Transverse colon (tissue), 4 donors: ENCODE measurements around the gene VAV1. TPM values are rescaled to one million over a fixed set of nuclear protein-coding genes. Genes with fewer than 3 reads are reported as not detected.

Source experiments
- DNase-seq: peaks from one replicate; pipeline ENCODE4 v3.0.0-alpha.2; 2019
- H3K27ac ChIP-seq, 4 donors: fragments of 200-600 bp; sonication (generic); 2 replicates each; pipeline ENCODE4 v1.5.1; 2016 to 2018; ENCODE audit warnings: inconsistent platforms in 4 of 4
- H3K27me3 ChIP-seq: fragments of 200-600 bp; sonication (generic); 2 replicates; pipeline ENCODE4 v1.5.1; 2017; ENCODE audit warnings: inconsistent platforms
- H3K36me3 ChIP-seq, 4 donors: fragments of 200-600 bp; sonication (generic); 2 replicates each; pipeline ENCODE4 v1.5.1; 2017 to 2019; ENCODE audit warnings: inconsistent platforms in 4 of 4
- H3K4me1 ChIP-seq, 4 donors: fragments of 200-600 bp; sonication (generic); 2 replicates each; pipeline ENCODE4 v1.5.1; 2017 to 2020; ENCODE audit warnings: inconsistent platforms in 4 of 4
- H3K4me3 ChIP-seq, 4 donors: fragments of 200-600 bp; sonication (generic); 1 replicate in 1 of 4; 2 replicates in 3 of 4; pipeline versions ENCODE4 v1.5.1 to v1.6.1; 2017 to 2019; ENCODE audit warnings: inconsistent platforms in 4 of 4
- H3K9me3 ChIP-seq, 2 donors: fragments of 200-600 bp; sonication (generic); 2 replicates each; pipeline ENCODE4 v1.5.1; 2017 to 2019; ENCODE audit warnings: inconsistent platforms in 2 of 2
- EP300 ChIP-seq: sonication (generic); formaldehyde crosslinking; IDR thresholded peaks from one replicate; pipeline ENCODE4 v1.6.1; 2017; ENCODE audit warnings: antibody characterized with exemption, low read depth
- POLR2A ChIP-seq: fragments of 450-650 bp; IDR thresholded peaks from one replicate; pipeline ENCODE4 v1.6.1; 2016; ENCODE audit warnings: antibody characterized with exemption, mild to moderate bottlenecking, moderate library complexity
- POLR2AphosphoS5 ChIP-seq, 3 donors: sonication (generic); formaldehyde crosslinking; IDR thresholded peaks; one replicate each; pipeline ENCODE4 v1.6.1; 2016; ENCODE audit warnings: antibody characterized with exemption in 3 of 3
- WGBS, 2 donors: methylation state at CpG; one replicate each; pipeline ENCODE4 v1.1.5; 2018; ENCODE audit warnings: low coverage in 1 of 2; 5-methylcytosine and 5-hydroxymethylcytosine counted together
- in situ Hi-C, 4 donors: fragments of 200-750 bp; cut with MboI; loops; one replicate each; pipeline versions ENCODE4 v1.15.0 to v1.15.1; 2017; ENCODE audit warnings: low sequenced_read_pairs in 3 of 4, low pct_ligation_motif_present in 1 of 4, low pct_unique_long_range_greater_than_20kb in 1 of 4
- intact Hi-C: fragments of 100-400 bp; cut with DNase I; formaldehyde crosslinking; loops from one replicate; pipeline ENCODE4 v1.15.1; 2023; ENCODE audit warnings: low total_unique reads
- total RNA-seq, 4 donors: library from RNA; depleted of rRNA; stranded (reverse); fragments of >200 nt; gene quantifications; one replicate each; pipeline ENCODE4 v1.1.0, GENCODE V29; 2016
- TF ChIP-seq, protein P1 (sequence below), 5 experiments: fragments of 200-600 bp in 3 of 5; fragments of 450-650 bp in 2 of 5; sonication (generic) in 3 of 5; IDR thresholded peaks; 1 replicate in 2 of 5; 2 replicates in 3 of 5; pipeline ENCODE4 v1.5.1; 2016 to 2017; ENCODE audit warnings: antibody characterized with exemption in 5 of 5, inconsistent platforms in 3 of 5, mild to moderate bottlenecking in 2 of 5, moderate library complexity in 1 of 5

The VAV1 gene
- total RNA-seq, 4 donors from 2014 or later: 0.60 to 10.8 (median 6.0) TPM

- no peak for DNase-seq
- in situ Hi-C loops (loop anchor here in 3 of 4 donors (5.0 to 25.0 kb wide), 3 partner anchors 125 to 212 kb away; no protein-coding TSS in a partner anchor), intact Hi-C loops (loop anchor here (5.0 kb wide), 1 partner anchor 630 kb away; no protein-coding TSS in a partner anchor)
- WGBS, 2 donors: 0% methylated on average over 11 of the region's 16 CpGs; no CpG with 5 or more reads in 1 of the 2 donors
- Histone ChIP-seq H3K27ac (peak overlapping the region; percentile 94 to 98 (median 96)), H3K4me3 (peak overlapping the region; percentile 49 to 95 (median 84)), H3K9me3 (no peaks in the 10 kb centered on the region), H3K27me3 (no peaks in the 10 kb centered on the region), H3K4me1 (peaks cover 23 to 43% (median 36%) of the 10 kb centered on the region in 4 donors), H3K36me3 (no peaks in the 10 kb centered on the region)
- no peak for TF ChIP-seq POLR2A
- no peak for TF ChIP-seq POLR2AphosphoS5 (IDR thresholded peaks at IDR 0.05)
- TF ChIP-seq EP300: no peak
- TF ChIP-seq, protein P1, sequence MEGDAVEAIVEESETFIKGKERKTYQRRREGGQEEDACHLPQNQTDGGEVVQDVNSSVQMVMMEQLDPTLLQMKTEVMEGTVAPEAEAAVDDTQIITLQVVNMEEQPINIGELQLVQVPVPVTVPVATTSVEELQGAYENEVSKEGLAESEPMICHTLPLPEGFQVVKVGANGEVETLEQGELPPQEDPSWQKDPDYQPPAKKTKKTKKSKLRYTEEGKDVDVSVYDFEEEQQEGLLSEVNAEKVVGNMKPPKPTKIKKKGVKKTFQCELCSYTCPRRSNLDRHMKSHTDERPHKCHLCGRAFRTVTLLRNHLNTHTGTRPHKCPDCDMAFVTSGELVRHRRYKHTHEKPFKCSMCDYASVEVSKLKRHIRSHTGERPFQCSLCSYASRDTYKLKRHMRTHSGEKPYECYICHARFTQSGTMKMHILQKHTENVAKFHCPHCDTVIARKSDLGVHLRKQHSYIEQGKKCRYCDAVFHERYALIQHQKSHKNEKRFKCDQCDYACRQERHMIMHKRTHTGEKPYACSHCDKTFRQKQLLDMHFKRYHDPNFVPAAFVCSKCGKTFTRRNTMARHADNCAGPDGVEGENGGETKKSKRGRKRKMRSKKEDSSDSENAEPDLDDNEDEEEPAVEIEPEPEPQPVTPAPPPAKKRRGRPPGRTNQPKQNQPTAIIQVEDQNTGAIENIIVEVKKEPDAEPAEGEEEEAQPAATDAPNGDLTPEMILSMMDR (IDR thresholded peaks at IDR 0.05): peak in 2 of 5 experiments; percentile 39 to 52
These were observed 35.6 kb upstream of the VAV1 start for GRCh38 chr19:6736917-6737283.

GRCh38 chr19:6737284-6737872 lies 35.1 kb upstream of the VAV1 start, which contains the start of gene GPR108:
Gene GPR108, minus strand, starts transcription at chr19:6737580. Its CDS starts 4 bp downstream, at chr19:6737576.
- Histone ChIP-seq H3K9me3 (no peaks in the 10 kb centered on the region), H3K4me3 (peak within 1 kb of the TSS; percentile 49 to 95 (median 84)), H3K27me3 (no peaks in the 10 kb centered on the region), H3K4me1 (peaks cover 28 to 47% (median 40%) of the 10 kb centered on the region in 4 donors), H3K36me3 (no peaks in the 10 kb centered on the region), H3K27ac (peak within 1 kb of the TSS; percentile 97 to 99 (median 98))
- 1% methylated on average over 47 of the region's 55 CpGs; no CpG with 5 or more reads in 1 of the 2 donors for WGBS, 2 donors
- in situ Hi-C loops (loop anchor here in 3 of 4 donors (5.0 to 25.0 kb wide), 3 partner anchors 125 to 213 kb away; no protein-coding TSS in a partner anchor), intact Hi-C loops (loop anchor here (5.0 kb wide), 1 partner anchor 630 kb away; no protein-coding TSS in a partner anchor)
- TF ChIP-seq POLR2A: peak; percentile 65
- TF ChIP-seq POLR2AphosphoS5 (IDR thresholded peaks at IDR 0.05): peak; percentile 35 to 76 (median 61)
- TF ChIP-seq, protein P1 (IDR thresholded peaks at IDR 0.05): no peak
- peak; percentile 100 for DNase-seq

- intact Hi-C loops: loop anchor here (5.0 kb wide), 1 partner anchor 629 kb away; no protein-coding TSS in a partner anchor
- in situ Hi-C loops: loop anchor here in 3 of 4 donors (5.0 to 25.0 kb wide), 3 partner anchors 124 to 213 kb away; no protein-coding TSS in a partner anchor
- Histone ChIP-seq H3K9me3 (no peaks in the 10 kb centered on the region), H3K36me3 (no peaks in the 10 kb centered on the region), H3K4me1 (peaks cover 28 to 48% (median 42%) of the 10 kb centered on the region in 4 donors), H3K27me3 (no peaks in the 10 kb centered on the region), H3K4me3 (peak overlapping the region in 1 of 4 donors; percentile 53), H3K27ac (peak overlapping the region; percentile 91 to 99 (median 97))
- TF ChIP-seq POLR2A (no peak), POLR2AphosphoS5 (IDR thresholded peaks at IDR 0.05) (peak; percentile 3 to 81 (median 74)), EP300 (no peak)
- TF ChIP-seq, protein P1 (IDR thresholded peaks at IDR 0.05): peak; percentile 59 to 90 (median 60)
- WGBS, 2 donors: 0 to 7% methylated on average over 1 to 13 of the region's 13 CpGs
- DNase-seq: peak; percentile 97
These were observed 34.4 kb upstream of the VAV1 start for GRCh38 chr19:6737873-6738786.
